Keratinocyte (primary cell): ENCODE results near the gene ITGAE. TPM values are rescaled to one million over a fixed set of nuclear protein-coding genes. Genes with fewer than 3 reads are reported as not detected.

Experiments used
- DNase-seq: peaks from one replicate; pipeline ENCODE4 v3.0.0-alpha.2; 2011; ENCODE audit warnings: low read depth, missing footprints, low spot score
- FAIRE-seq: peaks from 2 replicates; lab custom pipeline; 2011; peaks lifted over from hg19 to GRCh38; lab: Jason Lieb, UNC
- H2AFZ ChIP-seq: 2 replicates; pipeline ENCODE4 v1.6.0; 2012; ENCODE audit warnings: low read length, control low read depth, inconsistent platforms; ENCODE audit not compliant: control insufficient read depth
- H3K27ac ChIP-seq: 2 replicates; pipeline ENCODE4 v1.5.1; 2011; ENCODE audit warnings: low read length; ENCODE audit not compliant: control insufficient read depth, insufficient read depth
- H3K27me3 ChIP-seq: 3 replicates; pipeline ENCODE4 v1.6.0; 2011; ENCODE audit warnings: low read length; ENCODE audit not compliant: control insufficient read depth, insufficient read depth; ENCODE audit errors: extremely low read depth
- H3K36me3 ChIP-seq, 2 experiments: 2 replicates in 1 of 2; 3 replicates in 1 of 2; pipeline ENCODE4 v1.5.1; 2011; ENCODE audit warnings: low read length in 2 of 2, mild to moderate bottlenecking in 1 of 2; ENCODE audit not compliant: control insufficient read depth in 2 of 2, insufficient read depth in 2 of 2; ENCODE audit errors: extremely low read depth in 1 of 2
- H3K4me1 ChIP-seq: 3 replicates; pipeline ENCODE4 v1.5.1; 2011; ENCODE audit warnings: low read length; ENCODE audit not compliant: control insufficient read depth, insufficient read depth; ENCODE audit errors: extremely low read depth
- H3K4me2 ChIP-seq: 3 replicates; pipeline ENCODE4 v1.6.0; 2011; ENCODE audit warnings: low read depth, low read length; ENCODE audit not compliant: control insufficient read depth, insufficient read depth; ENCODE audit errors: extremely low read depth
- H3K4me3 ChIP-seq, 3 experiments: fragments of 200-600 bp in 1 of 3; sonication (generic) in 1 of 3; 2 replicates in 2 of 3; 3 replicates in 1 of 3; pipeline ENCODE4 v1.5.1; 2011 to 2016; ENCODE audit warnings: low read length in 3 of 3, mild to moderate bottlenecking in 3 of 3, control low read depth in 2 of 3, inconsistent platforms in 1 of 3, low read depth in 1 of 3, mixed read lengths in 1 of 3, mixed run types in 1 of 3, moderate library complexity in 1 of 3; ENCODE audit not compliant: control insufficient read depth in 2 of 3, insufficient read depth in 2 of 3; ENCODE audit errors: extremely low read depth in 1 of 3
- H3K79me2 ChIP-seq: 2 replicates; pipeline ENCODE4 v1.6.0; 2012; ENCODE audit warnings: low read length; ENCODE audit not compliant: control insufficient read depth, insufficient read depth
- H3K9ac ChIP-seq: 3 replicates; pipeline ENCODE4 v1.6.0; 2011; ENCODE audit warnings: low read length; ENCODE audit not compliant: control insufficient read depth, insufficient read depth; ENCODE audit errors: extremely low read depth
- H3K9me1 ChIP-seq: 3 replicates; pipeline ENCODE4 v1.6.0; 2011; ENCODE audit warnings: low read length; ENCODE audit not compliant: control insufficient read depth, insufficient read depth; ENCODE audit errors: extremely low read depth
- H3K9me3 ChIP-seq: 2 replicates; pipeline ENCODE4 v1.5.1; 2012; ENCODE audit warnings: low read depth, low read length; ENCODE audit not compliant: control insufficient read depth
- H4K20me1 ChIP-seq: 3 replicates; pipeline ENCODE4 v1.6.0; 2011; ENCODE audit warnings: low read length; ENCODE audit not compliant: control insufficient read depth, insufficient read depth; ENCODE audit errors: extremely low read depth
- EZH2 ChIP-seq: IDR thresholded peaks from one replicate; pipeline ENCODE4 v1.6.1; 2012; ENCODE audit warnings: inconsistent platforms, mild to moderate bottlenecking, low read length, moderate library complexity
- dilution Hi-C: fragments of 300-500 bp; cut with MboI; formaldehyde crosslinking; loops from one replicate; pipeline ENCODE4 v1.7.0; 2020; ENCODE audit warnings: low sequenced_read_pairs; ENCODE audit not compliant: extremely low pct_ligation_motif_present
- polyA plus RNA-seq, 5 experiments: library from polyadenylated mRNA; depleted of rRNA in 3 of 5; stranded (reverse) in 3 of 5; stranded (forward) in 1 of 5; unstranded in 1 of 5; fragments of >200 nt; gene quantifications; 1 replicate in 1 of 5; 2 replicates in 3 of 5; 3 replicates in 1 of 5; pipeline versions ENCODE4 v1.2.1 to v1.2.3, GENCODE V29; 2011 to 2012; ENCODE audit warnings: missing spikeins in 2 of 5, low read depth in 1 of 5, low replicate concordance in 1 of 5
- TF ChIP-seq, protein P1 (sequence below), 3 experiments: IDR thresholded peaks in 1 of 3; conservative IDR thresholded peaks in 1 of 3; optimal IDR thresholded peaks in 1 of 3; 2 replicates in 2 of 3; 3 replicates in 1 of 3; pipeline versions ENCODE3 to v1.5.1; 2011; ENCODE audit warnings: low read length in 3 of 3, mild to moderate bottlenecking in 3 of 3, moderate library complexity in 2 of 3, control low read depth in 1 of 3, inconsistent platforms in 1 of 3; ENCODE audit not compliant: insufficient read depth in 2 of 3; ENCODE audit errors: extremely low read depth in 1 of 3

Gene ITGAE
- polyA plus RNA-seq, 1 donor (not counting 4 experiments of a cell fraction or from before 2014, with no cell fraction given), result 66.6 TPM

- Histone ChIP-seq H3K4me3 (no peak overlapping the region), H4K20me1 (no peaks in the 10 kb centered on the region), H3K9ac (no peak overlapping the region), H3K9me1 (no peaks in the 10 kb centered on the region), H3K9me3 (peaks cover 5% of the 10 kb centered on the region), H2AFZ (no peak overlapping the region), H3K27me3 (peaks cover 22% of the 10 kb centered on the region), H3K36me3 (no peaks in the 10 kb centered on the region), H3K4me1 (peaks cover 4% of the 10 kb centered on the region), H3K4me2 (no peak overlapping the region), H3K79me2 (no peaks in the 10 kb centered on the region), H3K27ac (no peak overlapping the region)
- TF ChIP-seq, protein P1, sequence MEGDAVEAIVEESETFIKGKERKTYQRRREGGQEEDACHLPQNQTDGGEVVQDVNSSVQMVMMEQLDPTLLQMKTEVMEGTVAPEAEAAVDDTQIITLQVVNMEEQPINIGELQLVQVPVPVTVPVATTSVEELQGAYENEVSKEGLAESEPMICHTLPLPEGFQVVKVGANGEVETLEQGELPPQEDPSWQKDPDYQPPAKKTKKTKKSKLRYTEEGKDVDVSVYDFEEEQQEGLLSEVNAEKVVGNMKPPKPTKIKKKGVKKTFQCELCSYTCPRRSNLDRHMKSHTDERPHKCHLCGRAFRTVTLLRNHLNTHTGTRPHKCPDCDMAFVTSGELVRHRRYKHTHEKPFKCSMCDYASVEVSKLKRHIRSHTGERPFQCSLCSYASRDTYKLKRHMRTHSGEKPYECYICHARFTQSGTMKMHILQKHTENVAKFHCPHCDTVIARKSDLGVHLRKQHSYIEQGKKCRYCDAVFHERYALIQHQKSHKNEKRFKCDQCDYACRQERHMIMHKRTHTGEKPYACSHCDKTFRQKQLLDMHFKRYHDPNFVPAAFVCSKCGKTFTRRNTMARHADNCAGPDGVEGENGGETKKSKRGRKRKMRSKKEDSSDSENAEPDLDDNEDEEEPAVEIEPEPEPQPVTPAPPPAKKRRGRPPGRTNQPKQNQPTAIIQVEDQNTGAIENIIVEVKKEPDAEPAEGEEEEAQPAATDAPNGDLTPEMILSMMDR (optimal IDR thresholded peaks at IDR 0.05 in 1 of 3, IDR thresholded peaks at IDR 0.05 in 1 of 3, conservative IDR thresholded peaks at IDR 0.05 in 1 of 3; ENCODE audit: extremely low read depth in 1 of 3, insufficient read depth in 2 of 3, low read length in 3 of 3), result no peak
- TF ChIP-seq EZH2, result no peak
- no peak for DNase-seq
- no peak for FAIRE-seq
- dilution Hi-C loops, result no loop called here
Measured at GRCh38 chr17:3699951-3700350, 101.0 kb downstream of the ITGAE start.

DNA sequence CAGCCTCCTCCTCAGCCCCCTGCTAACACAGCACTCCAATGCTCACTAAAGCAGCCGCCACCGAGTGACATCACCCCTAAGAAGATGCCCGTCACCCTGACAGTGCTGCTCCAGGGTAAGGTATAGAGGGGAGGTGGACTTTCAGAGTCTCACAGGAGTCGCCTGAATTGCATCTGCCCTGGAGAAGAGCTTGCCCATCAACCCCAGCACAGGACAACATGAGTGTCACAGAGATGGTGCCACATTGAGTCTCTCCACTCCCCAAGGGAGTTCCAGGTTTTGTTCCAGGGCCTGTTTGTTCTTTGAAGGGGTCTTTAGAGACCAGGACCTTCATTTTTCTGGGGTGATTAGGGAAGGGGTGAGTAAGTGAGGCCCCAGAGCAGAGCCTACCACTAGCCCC, 102.8 kb downstream of the ITGAE start:
- Histone ChIP-seq H2AFZ (no peak overlapping the region), H3K4me1 (peaks cover 4% of the 10 kb centered on the region), H3K9ac (no peak overlapping the region), H3K9me1 (no peaks in the 10 kb centered on the region), H3K27ac (no peak overlapping the region), H4K20me1 (no peaks in the 10 kb centered on the region), H3K36me3 (no peaks in the 10 kb centered on the region), H3K27me3 (peaks cover 35% of the 10 kb centered on the region), H3K79me2 (no peaks in the 10 kb centered on the region), H3K4me3 (no peak overlapping the region), H3K9me3 (peaks cover 5% of the 10 kb centered on the region), H3K4me2 (no peak overlapping the region)
- TF ChIP-seq, protein P1 (optimal IDR thresholded peaks at IDR 0.05 in 1 of 3, IDR thresholded peaks at IDR 0.05 in 1 of 3, conservative IDR thresholded peaks at IDR 0.05 in 1 of 3; ENCODE audit: extremely low read depth in 1 of 3, insufficient read depth in 2 of 3, low read length in 3 of 3), result no peak
- no peak for TF ChIP-seq EZH2
- FAIRE-seq, result no peak
- no peak for DNase-seq
- dilution Hi-C loops, result no loop called here
